Neural cell (in vitro differentiated cells): ENCODE data around the gene B3GAT2. TPM values are rescaled to one million over a fixed set of nuclear protein-coding genes. Genes with fewer than 3 reads are reported as not detected.

ENCODE experiments used
- H2AFZ ChIP-seq: fragments of 200-600, 300-800 bp; sonication (generic), shearing (Covaris generic); 2 replicates; pipeline ENCODE4 v1.6.0; 2014; ENCODE audit warnings: low read depth, mild to moderate bottlenecking, antibody characterized with exemption, low read length, moderate library complexity
- H3F3A ChIP-seq: fragments of 200-600 bp; shearing (Covaris generic); 2 replicates; pipeline ENCODE4 v1.6.1; 2016; ENCODE audit warnings: mild to moderate bottlenecking, moderate library complexity, mixed read lengths, antibody characterized with exemption, low read length; ENCODE audit not compliant: insufficient read depth, poor library complexity, severe bottlenecking
- H3K27ac ChIP-seq: fragments of 200-600, 300-800 bp; sonication (generic), shearing (Covaris generic); 2 replicates; pipeline ENCODE4 v1.5.1; 2014; ENCODE audit warnings: mild to moderate bottlenecking, low read length, moderate library complexity
- H3K27me3 ChIP-seq: fragments of 300-800, 200-600 bp; sonication (generic), shearing (Covaris generic); 2 replicates; pipeline ENCODE4 v1.6.0; 2014; ENCODE audit warnings: mild to moderate bottlenecking, low read depth, low read length, moderate library complexity; ENCODE audit not compliant: insufficient read depth
- H3K36me3 ChIP-seq: fragments of 300-800, 200-600 bp; sonication (generic), shearing (Covaris generic); 2 replicates; pipeline ENCODE4 v1.5.1; 2014; ENCODE audit warnings: mild to moderate bottlenecking, antibody characterized with exemption, low read length, moderate library complexity; ENCODE audit not compliant: insufficient read depth
- H3K4me2 ChIP-seq: fragments of 300-800, 200-600 bp; sonication (generic), shearing (Covaris generic); 2 replicates; pipeline ENCODE4 v1.6.0; 2014; ENCODE audit warnings: mild to moderate bottlenecking, low read length
- H3K4me3 ChIP-seq: fragments of 300-800, 200-600 bp; sonication (generic), shearing (Covaris generic); 2 replicates; pipeline ENCODE4 v1.5.1; 2014; ENCODE audit warnings: mild to moderate bottlenecking, low read length, moderate library complexity
- H3K79me2 ChIP-seq: fragments of 200-600 bp; shearing (Covaris generic); replicated peaks from 2 replicates; pipeline ENCODE4 v1.6.0; 2014; ENCODE audit warnings: mild to moderate bottlenecking, low read length, moderate library complexity; ENCODE audit not compliant: insufficient read depth
- H3K9ac ChIP-seq: fragments of 300-800, 200-600 bp; sonication (generic), shearing (Covaris generic); 2 replicates; pipeline ENCODE4 v1.6.1; 2016; ENCODE audit warnings: mild to moderate bottlenecking, low read length, mixed read lengths
- H3K9me2 ChIP-seq: fragments of 200-600 bp; shearing (Covaris generic); 2 replicates; pipeline ENCODE4 v1.6.1; 2016; ENCODE audit warnings: mild to moderate bottlenecking, low read length, mixed read lengths; ENCODE audit not compliant: insufficient read depth
- H3K9me3 ChIP-seq: fragments of 200-600, 300-800 bp; sonication (generic), shearing (Covaris generic); 2 replicates; pipeline ENCODE4 v1.6.1; 2016; ENCODE audit warnings: mild to moderate bottlenecking, mixed run types, low read length, moderate library complexity, mixed read lengths
- H4K20me1 ChIP-seq: fragments of 200-600 bp; shearing (Covaris generic); 2 replicates; pipeline ENCODE4 v1.6.1; 2016; ENCODE audit warnings: mild to moderate bottlenecking, mixed run types; ENCODE audit not compliant: insufficient read depth
- CTCF ChIP-seq: fragments of 450-650 bp; IDR thresholded peaks from 2 replicates; pipeline ENCODE4 v1.5.1; 2014; ENCODE audit warnings: antibody characterized with exemption, mild to moderate bottlenecking, moderate library complexity; ENCODE audit not compliant: poor library complexity, severe bottlenecking
- EZH2 ChIP-seq: fragments of 200-600, 300-800 bp; shearing (Covaris generic), sonication (generic); IDR thresholded peaks from 2 replicates; pipeline ENCODE4 v1.6.1; 2014; ENCODE audit warnings: antibody characterized with exemption, low read length, borderline replicate concordance, mild to moderate bottlenecking; ENCODE audit not compliant: insufficient read depth, poor library complexity, severe bottlenecking
- POLR2AphosphoS5 ChIP-seq: IDR thresholded peaks from 2 replicates; pipeline ENCODE4 v1.6.1; 2012
- RAD21 ChIP-seq: fragments of 450-650 bp; conservative IDR thresholded peaks from 2 replicates; pipeline ENCODE4 v1.6.1; 2014; ENCODE audit warnings: antibody characterized with exemption, mild to moderate bottlenecking, moderate library complexity
- REST ChIP-seq: IDR thresholded peaks from 2 replicates; pipeline ENCODE4 v1.6.1; 2012; ENCODE audit warnings: borderline replicate concordance
- SMC3 ChIP-seq: fragments of 450-650 bp; conservative IDR thresholded peaks from 2 replicates; pipeline ENCODE4 v1.6.1; 2014; ENCODE audit warnings: antibody characterized with exemption, mild to moderate bottlenecking, moderate library complexity; ENCODE audit not compliant: poor library complexity
- polyA plus RNA-seq: library from polyadenylated mRNA; depleted of rRNA; stranded (reverse); fragments of >200 nt; gene quantifications from 2 replicates; pipeline ENCODE4 v1.2.3, GENCODE V29; 2014

Gene B3GAT2
- polyA plus RNA-seq, 1 donor from 2014 or later: 5.6 TPM

- TF ChIP-seq POLR2AphosphoS5 (no peak), RAD21 (no peak), EZH2 (no peak), REST (no peak)
- Histone ChIP-seq H3K9me2 (no peaks in the 10 kb centered on the region), H3K9me3 (no peaks in the 10 kb centered on the region), H3K27ac (no peak overlapping the region), H4K20me1 (no peaks in the 10 kb centered on the region), H3K4me3 (no peak overlapping the region), H3K79me2 (no peaks in the 10 kb centered on the region), H3K27me3 (no peaks in the 10 kb centered on the region), H3K4me2 (no peak overlapping the region), H2AFZ (no peak overlapping the region), H3F3A (no peaks in the 10 kb centered on the region), H3K36me3 (no peaks in the 10 kb centered on the region), H3K9ac (no peak overlapping the region)
Observed at GRCh38 chr6:70879496-70879895, 77.4 kb downstream of the B3GAT2 start.

- no peak overlapping the region for H3K9ac ChIP-seq
- H3K27me3 ChIP-seq: no peaks in the 10 kb centered on the region
- H3K36me3 ChIP-seq: no peaks in the 10 kb centered on the region
- H3K9me3 ChIP-seq: no peaks in the 10 kb centered on the region
- H3F3A ChIP-seq: no peaks in the 10 kb centered on the region
- no peak overlapping the region for H2AFZ ChIP-seq
- no peaks in the 10 kb centered on the region for H4K20me1 ChIP-seq
- H3K27ac ChIP-seq: no peak overlapping the region
- H3K79me2 ChIP-seq: no peaks in the 10 kb centered on the region
- no peaks in the 10 kb centered on the region for H3K9me2 ChIP-seq
- no peak for TF ChIP-seq SMC3
- H3K4me2 ChIP-seq: no peak overlapping the region
- H3K4me3 ChIP-seq: no peak overlapping the region
Observed at GRCh38 chr6:70874181-70874913, 82.5 kb downstream of the B3GAT2 start.

GRCh38 chr6:70872469-70872868, 84.4 kb downstream of the B3GAT2 start:
- H3F3A ChIP-seq: no peaks in the 10 kb centered on the region
- no peak overlapping the region for H3K4me2 ChIP-seq
- H4K20me1 ChIP-seq: no peaks in the 10 kb centered on the region
- no peak overlapping the region for H2AFZ ChIP-seq
- no peaks in the 10 kb centered on the region for H3K36me3 ChIP-seq
- no peaks in the 10 kb centered on the region for H3K9me2 ChIP-seq
- TF ChIP-seq CTCF (no peak), SMC3 (no peak), POLR2AphosphoS5 (no peak)
- no peak overlapping the region for H3K9ac ChIP-seq
- no peak overlapping the region for H3K27ac ChIP-seq
- no peaks in the 10 kb centered on the region for H3K27me3 ChIP-seq
- no peaks in the 10 kb centered on the region for H3K9me3 ChIP-seq
- no peaks in the 10 kb centered on the region for H3K79me2 ChIP-seq
- no peak overlapping the region for H3K4me3 ChIP-seq
